H1 (cell line): ENCODE measurements around the gene DENND2A.

Source experiments
- CTCF ChIP-seq, 3 experiments: IDR thresholded peaks; 1 replicate in 2 of 3; 2 replicates in 1 of 3; pipeline versions ENCODE4 v1.5.1 to v1.6.1; 2011; ENCODE audit warnings: low read length in 3 of 3, mild to moderate bottlenecking in 3 of 3, inconsistent platforms in 2 of 3, low read depth in 1 of 3, moderate library complexity in 1 of 3; ENCODE audit not compliant: insufficient read depth in 1 of 3; ENCODE audit errors: control extremely low read depth in 1 of 3
- EP300 ChIP-seq, 2 experiments: IDR thresholded peaks; 1 replicate in 1 of 2; 2 replicates in 1 of 2; pipeline ENCODE4 v1.6.1; 2011 to 2012; ENCODE audit warnings: low read depth in 2 of 2, low read length in 2 of 2, mild to moderate bottlenecking in 2 of 2, borderline replicate concordance in 1 of 2, inconsistent platforms in 1 of 2, moderate library complexity in 1 of 2
- EZH2 ChIP-seq: fragments of 200-600 bp; sonication (generic); IDR thresholded peaks from 2 replicates; pipeline ENCODE4 v1.7.1; 2012; ENCODE audit warnings: low read depth, mild to moderate bottlenecking, moderate library complexity, low read length, inconsistent platforms; ENCODE audit not compliant: severe bottlenecking
- HDAC6 ChIP-seq: IDR thresholded peaks from one replicate; pipeline ENCODE4 v1.7.1; 2012; ENCODE audit warnings: low read depth, mild to moderate bottlenecking, inconsistent platforms, low read length, moderate library complexity
- PHF8 ChIP-seq: fragments of 200-600 bp; sonication (generic); conservative IDR thresholded peaks from 2 replicates; pipeline ENCODE4 v1.7.1; 2012; ENCODE audit warnings: low read depth, mild to moderate bottlenecking, inconsistent platforms, low read length, moderate library complexity
- RNF2 ChIP-seq: fragments of 200-900, 300-1000 bp; sonication (generic); IDR thresholded peaks from 2 replicates; pipeline ENCODE4 v1.7.1; 2016; ENCODE audit warnings: borderline replicate concordance, low read depth, mild to moderate bottlenecking, antibody characterized with exemption, low read length; ENCODE audit not compliant: poor library complexity, severe bottlenecking; ENCODE audit errors: missing control alignments
- RXRA ChIP-seq: IDR thresholded peaks from 2 replicates; pipeline ENCODE4 v1.6.1; 2011; ENCODE audit warnings: low read depth, mild to moderate bottlenecking, low read length, moderate library complexity; ENCODE audit not compliant: insufficient read depth
- YY1 ChIP-seq: IDR thresholded peaks from 2 replicates; pipeline ENCODE4 v1.6.1; 2011; ENCODE audit warnings: low read depth, mild to moderate bottlenecking, low read length

- TF ChIP-seq EP300 (IDR thresholded peaks at IDR 0.05; ENCODE audit: borderline replicate concordance in 1 of 2, low read depth in 2 of 2, low read length in 2 of 2) (no peak), CTCF (IDR thresholded peaks at IDR 0.05; ENCODE audit: control extremely low read depth in 1 of 3, insufficient read depth in 1 of 3, low read depth in 1 of 3, low read length in 3 of 3) (no peak), EZH2 (no peak), YY1 (peak; percentile 48; the same call in 1 of the 2 replicates), RNF2 (no peak), RXRA (no peak), HDAC6 (no peak), PHF8 (0 out of 2 replicates have a peak, but pooled peaks have one; percentile 3)
Observed at GRCh38 chr7:140541513-140542227, 98.9 kb downstream of the DENND2A start.
